ENCODE data around the gene CPLANE2. TPM values are rescaled to one million over a fixed set of nuclear protein-coding genes. Genes with fewer than 3 reads are reported as not detected.
A peak's percentile ranks its signal among the peaks of the same experiment; 100 is the strongest.

The CPLANE2 gene
- total RNA-seq, 1 donor from 2014 or later = 12.3 TPM

DNA sequence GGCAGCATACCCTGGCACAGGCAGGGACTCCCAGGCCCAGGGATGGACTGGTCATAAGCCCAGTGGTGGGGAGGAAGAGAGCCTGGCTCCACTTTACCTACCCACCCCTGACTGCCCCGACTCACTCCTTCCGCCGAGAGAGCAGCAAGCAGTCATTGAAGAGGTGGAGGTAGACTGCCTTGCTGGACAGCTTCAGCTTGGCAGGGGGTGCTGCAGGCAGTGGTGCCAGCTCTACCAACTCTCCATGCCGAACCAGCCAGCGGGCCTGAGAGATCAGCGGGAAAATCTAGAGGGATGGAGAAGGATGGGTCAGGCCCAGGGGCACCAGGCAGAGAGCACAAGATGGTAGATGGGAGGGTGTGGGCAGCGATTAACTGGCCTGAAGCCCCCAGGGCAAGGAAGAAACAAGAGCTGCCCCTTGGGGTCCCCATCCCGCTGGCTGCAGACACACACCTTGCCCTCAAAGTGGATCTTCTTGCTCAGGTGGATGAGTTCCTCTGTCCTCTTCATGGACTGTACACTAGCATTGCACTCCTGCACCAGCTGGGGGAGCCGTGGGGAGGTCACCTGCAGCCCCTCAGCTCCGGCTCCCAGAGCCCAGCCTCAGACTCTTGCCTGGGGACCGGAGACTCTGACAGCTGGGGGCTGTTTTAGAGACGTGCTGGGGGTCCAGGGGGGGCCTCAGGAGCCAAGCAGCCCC lies 32.2 kb downstream of the CPLANE2 start:
- peak overlapping the region; percentile 38 for H3K27ac Mint-ChIP-seq (ENCODE audit: unreplicated experiment)
- no peak overlapping the region for H3K4me3 Mint-ChIP-seq (ENCODE audit: unreplicated experiment)
- TF ChIP-seq, protein P1, sequence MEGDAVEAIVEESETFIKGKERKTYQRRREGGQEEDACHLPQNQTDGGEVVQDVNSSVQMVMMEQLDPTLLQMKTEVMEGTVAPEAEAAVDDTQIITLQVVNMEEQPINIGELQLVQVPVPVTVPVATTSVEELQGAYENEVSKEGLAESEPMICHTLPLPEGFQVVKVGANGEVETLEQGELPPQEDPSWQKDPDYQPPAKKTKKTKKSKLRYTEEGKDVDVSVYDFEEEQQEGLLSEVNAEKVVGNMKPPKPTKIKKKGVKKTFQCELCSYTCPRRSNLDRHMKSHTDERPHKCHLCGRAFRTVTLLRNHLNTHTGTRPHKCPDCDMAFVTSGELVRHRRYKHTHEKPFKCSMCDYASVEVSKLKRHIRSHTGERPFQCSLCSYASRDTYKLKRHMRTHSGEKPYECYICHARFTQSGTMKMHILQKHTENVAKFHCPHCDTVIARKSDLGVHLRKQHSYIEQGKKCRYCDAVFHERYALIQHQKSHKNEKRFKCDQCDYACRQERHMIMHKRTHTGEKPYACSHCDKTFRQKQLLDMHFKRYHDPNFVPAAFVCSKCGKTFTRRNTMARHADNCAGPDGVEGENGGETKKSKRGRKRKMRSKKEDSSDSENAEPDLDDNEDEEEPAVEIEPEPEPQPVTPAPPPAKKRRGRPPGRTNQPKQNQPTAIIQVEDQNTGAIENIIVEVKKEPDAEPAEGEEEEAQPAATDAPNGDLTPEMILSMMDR (IDR thresholded peaks at IDR 0.05) = peak; percentile 56
- peaks cover 4% of the 10 kb centered on the region for H3K36me3 Mint-ChIP-seq (ENCODE audit: low read depth)
- no peaks in the 10 kb centered on the region for H3K27me3 Mint-ChIP-seq (ENCODE audit: low read depth)
- H3K4me1 Mint-ChIP-seq (ENCODE audit: low read depth) = peaks cover 9% of the 10 kb centered on the region
- H3K9me3 Mint-ChIP-seq (ENCODE audit: low read depth) = no peaks in the 10 kb centered on the region
- no peak for DNase-seq (ENCODE audit: low spot score)

DNA sequence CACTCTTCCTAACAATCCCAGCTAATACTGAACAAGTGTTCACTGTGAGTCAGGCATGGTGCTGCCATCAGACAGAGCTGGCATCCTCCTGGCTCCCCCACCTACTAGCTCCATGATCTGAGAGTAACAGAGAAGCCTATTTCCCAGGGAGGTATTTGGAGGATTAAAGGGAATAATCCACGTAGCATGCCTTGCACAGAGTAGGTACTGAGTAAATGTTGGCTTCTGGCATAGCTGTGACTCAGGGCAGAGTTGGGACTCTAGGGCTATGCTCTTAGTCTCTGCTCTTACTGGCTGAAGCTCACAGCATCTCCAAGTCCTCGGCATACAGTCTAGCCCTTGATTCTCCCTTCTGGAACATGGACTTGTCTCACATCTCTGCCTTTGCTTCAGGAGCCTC lies 32.8 kb downstream of the CPLANE2 start:
- Mint-ChIP-seq H3K36me3 (ENCODE audit: low read depth) (peaks cover 4% of the 10 kb centered on the region), H3K4me1 (ENCODE audit: low read depth) (peaks cover 4% of the 10 kb centered on the region), H3K27me3 (ENCODE audit: low read depth) (no peaks in the 10 kb centered on the region), H3K27ac (ENCODE audit: unreplicated experiment) (no peak overlapping the region), H3K9me3 (ENCODE audit: low read depth) (no peaks in the 10 kb centered on the region), H3K4me3 (ENCODE audit: unreplicated experiment) (no peak overlapping the region)
- TF ChIP-seq, protein P1 (IDR thresholded peaks at IDR 0.05) = no peak
- DNase-seq (ENCODE audit: low spot score) = no peak

DNA sequence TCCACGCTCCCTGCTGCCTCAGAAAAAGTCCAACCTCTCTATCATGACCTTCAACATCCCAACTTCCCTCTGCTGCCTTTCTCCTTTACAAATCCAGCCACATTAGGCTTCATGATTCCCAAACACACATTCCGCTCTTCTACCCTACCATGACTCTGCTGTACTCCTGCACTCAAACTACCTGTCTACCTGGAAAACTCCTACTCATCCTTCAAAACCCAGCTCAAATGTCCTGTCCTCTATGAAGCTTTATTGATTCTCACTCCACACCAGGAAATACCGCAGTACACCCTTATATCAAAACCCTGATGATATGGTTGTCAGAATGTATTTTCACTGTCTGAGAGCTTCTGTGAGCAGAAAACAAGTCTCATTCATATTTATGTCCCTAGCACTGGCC lies 33.4 kb downstream of the CPLANE2 start:
- H3K4me3 Mint-ChIP-seq (ENCODE audit: unreplicated experiment) = no peak overlapping the region
- TF ChIP-seq, protein P1 (IDR thresholded peaks at IDR 0.05) = no peak
- no peak overlapping the region for H3K27ac Mint-ChIP-seq (ENCODE audit: unreplicated experiment)
- no peak for DNase-seq (ENCODE audit: low spot score)
- no peaks in the 10 kb centered on the region for H3K27me3 Mint-ChIP-seq (ENCODE audit: low read depth)
- peaks cover 4% of the 10 kb centered on the region for H3K4me1 Mint-ChIP-seq (ENCODE audit: low read depth)
- peaks cover 6% of the 10 kb centered on the region for H3K36me3 Mint-ChIP-seq (ENCODE audit: low read depth)
- H3K9me3 Mint-ChIP-seq (ENCODE audit: low read depth) = no peaks in the 10 kb centered on the region

DNA sequence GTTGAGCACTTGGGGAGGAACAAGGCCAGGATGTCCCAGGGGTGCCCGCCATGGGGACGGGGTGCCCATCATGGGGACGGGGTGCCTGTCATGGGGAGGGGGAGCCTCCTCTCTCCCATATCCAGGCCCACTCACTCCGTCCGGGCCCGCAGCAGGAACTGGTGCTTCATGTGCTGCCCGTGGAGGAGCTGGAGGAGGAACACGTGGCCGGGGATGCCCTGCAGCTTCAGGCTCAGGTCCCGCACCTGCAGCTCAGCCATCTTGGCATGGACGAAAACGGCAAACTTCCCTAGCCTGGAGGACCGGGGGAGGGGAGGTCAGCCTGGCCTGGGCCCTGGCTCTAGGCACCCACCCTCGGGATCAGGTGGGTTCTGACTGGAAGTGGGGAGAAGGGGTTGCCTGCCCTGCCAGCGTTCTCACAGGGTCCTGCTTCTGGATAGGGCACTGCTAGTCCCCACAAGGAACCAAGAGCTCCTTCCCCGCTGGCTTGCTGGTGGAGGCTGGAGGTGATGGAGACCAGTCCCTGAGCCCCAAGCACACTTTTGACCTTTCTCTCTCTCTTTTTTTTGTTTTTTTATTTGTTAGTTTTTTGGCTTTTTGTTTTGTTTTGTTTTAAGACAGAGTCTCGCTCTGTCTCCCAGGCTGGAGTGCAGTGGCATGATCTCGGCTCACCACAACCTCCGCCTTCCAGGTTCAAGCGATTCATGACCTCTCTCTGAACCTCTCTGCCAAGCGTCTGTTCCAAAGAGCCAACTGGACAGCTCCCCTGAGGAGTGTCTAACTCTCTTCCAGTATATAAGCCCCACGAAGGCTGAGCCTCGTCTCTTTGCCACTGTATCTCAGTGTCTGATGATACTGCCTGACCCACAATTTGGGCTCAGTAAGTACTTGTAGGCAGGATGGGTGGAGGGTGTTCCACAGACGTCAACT lies 34.4 kb downstream of the CPLANE2 start:
- Mint-ChIP-seq H3K27ac (ENCODE audit: unreplicated experiment) (no peak overlapping the region), H3K4me3 (ENCODE audit: unreplicated experiment) (no peak overlapping the region), H3K27me3 (ENCODE audit: low read depth) (no peaks in the 10 kb centered on the region), H3K36me3 (ENCODE audit: low read depth) (peaks cover 6% of the 10 kb centered on the region), H3K9me3 (ENCODE audit: low read depth) (no peaks in the 10 kb centered on the region), H3K4me1 (ENCODE audit: low read depth) (peaks cover 4% of the 10 kb centered on the region)
- DNase-seq (ENCODE audit: low spot score) = no peak
- TF ChIP-seq, protein P1 (IDR thresholded peaks at IDR 0.05) = no peak

DNA sequence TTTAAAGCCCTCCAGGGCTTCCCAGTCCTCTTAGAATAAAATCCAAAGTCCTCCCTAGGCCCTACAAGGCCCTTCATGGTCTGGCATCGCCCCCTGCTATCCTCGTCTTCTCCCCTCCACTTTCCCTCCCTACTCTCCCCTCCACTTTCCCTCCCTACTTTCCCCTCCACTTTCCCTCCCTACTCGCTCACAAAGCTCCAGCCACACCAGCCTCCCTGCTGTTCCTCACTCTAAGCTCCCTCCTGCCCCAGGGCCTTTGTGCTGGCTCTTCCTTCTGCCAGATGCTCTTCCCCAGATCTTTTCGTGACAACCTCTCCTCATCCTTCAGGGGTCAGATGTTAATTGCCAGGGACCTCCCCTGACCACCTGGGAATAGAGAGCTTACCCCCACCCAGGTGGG lies 37.3 kb downstream of the CPLANE2 start:
- Mint-ChIP-seq H3K27ac (ENCODE audit: unreplicated experiment) (no peak overlapping the region), H3K9me3 (ENCODE audit: low read depth) (no peaks in the 10 kb centered on the region), H3K27me3 (ENCODE audit: low read depth) (no peaks in the 10 kb centered on the region), H3K36me3 (ENCODE audit: low read depth) (peaks cover 6% of the 10 kb centered on the region), H3K4me3 (ENCODE audit: unreplicated experiment) (no peak overlapping the region), H3K4me1 (ENCODE audit: low read depth) (no peaks in the 10 kb centered on the region)
- DNase-seq (ENCODE audit: low spot score) = no peak
- TF ChIP-seq, protein P1 (IDR thresholded peaks at IDR 0.05) = no peak

All from chondrocyte (in vitro differentiated cells).